Calu3 (cell line): ENCODE measurements around the gene ATG9B. TPM values are rescaled to one million over a fixed set of nuclear protein-coding genes. Genes with fewer than 3 reads are reported as not detected.

Experiments used
- BruUV-seq: library from RNA; stranded (reverse); fragments of 400-500 nt; replicated peaks from 2 replicates; lab custom pipeline; 2021; lab: Mats Ljungman, UMichigan
- CTCF ChIA-PET: fragments of 300-600 bp; sonication (Branson Sonifier 250); formaldehyde crosslinking; loops from one replicate; lab custom pipeline; 2022; ENCODE audit warnings: antibody characterized with exemption; lab: Charles Lee
- DNase-seq: peaks from one replicate; pipeline ENCODE4 v3.0.0; 2022
- H3K27ac Mint-ChIP-seq: one replicate; pipeline ENCODE4 v1.8.0; 2022; ENCODE audit warnings: mixed read lengths; ENCODE audit not compliant: unreplicated experiment
- H3K27me3 Mint-ChIP-seq: one replicate; pipeline ENCODE4 v1.8.0; 2022; ENCODE audit warnings: mixed read lengths; ENCODE audit not compliant: unreplicated experiment
- H3K36me3 Mint-ChIP-seq: one replicate; pipeline ENCODE4 v1.8.0; 2022; ENCODE audit warnings: mild to moderate bottlenecking, moderate library complexity, mixed read lengths; ENCODE audit not compliant: insufficient read depth, unreplicated experiment
- H3K4me1 Mint-ChIP-seq: one replicate; pipeline ENCODE4 v1.8.0; 2022; ENCODE audit warnings: mild to moderate bottlenecking, low read depth, mixed read lengths; ENCODE audit not compliant: unreplicated experiment
- H3K4me3 Mint-ChIP-seq: one replicate; pipeline ENCODE4 v1.8.0; 2022; ENCODE audit warnings: mild to moderate bottlenecking, low read depth, moderate library complexity, mixed read lengths; ENCODE audit not compliant: unreplicated experiment
- H3K9me3 Mint-ChIP-seq: one replicate; pipeline ENCODE4 v1.8.0; 2022; ENCODE audit warnings: low read depth, mixed read lengths; ENCODE audit not compliant: unreplicated experiment
- intact Hi-C: fragments of 100-400 bp; cut with micrococcal nuclease; formaldehyde crosslinking; loops from one replicate; pipeline ENCODE4 v1.10.0; 2022; ENCODE audit not compliant: unreplicated experiment
- total RNA-seq: library from RNA; stranded (reverse); gene quantifications from 2 replicates; pipeline ENCODE4 v1.2.3, GENCODE V29; 2022
- TF ChIP-seq, protein P1 (sequence below): fragments of 200-600 bp; IDR thresholded peaks from one replicate; pipeline ENCODE4 v1.8.0; 2022; ENCODE audit warnings: antibody characterized with exemption; ENCODE audit not compliant: unreplicated experiment

Gene ATG9B
- total RNA-seq, 1 experiment from 2014 or later = 7.9 TPM

GRCh38 chr7:151053096-151053495 lies 28.8 kb upstream of the ATG9B start:
- Mint-ChIP-seq H3K27ac (no peak overlapping the region), H3K9me3 (no peaks in the 10 kb centered on the region)
- no TSS peak for BruUV-seq

DNA sequence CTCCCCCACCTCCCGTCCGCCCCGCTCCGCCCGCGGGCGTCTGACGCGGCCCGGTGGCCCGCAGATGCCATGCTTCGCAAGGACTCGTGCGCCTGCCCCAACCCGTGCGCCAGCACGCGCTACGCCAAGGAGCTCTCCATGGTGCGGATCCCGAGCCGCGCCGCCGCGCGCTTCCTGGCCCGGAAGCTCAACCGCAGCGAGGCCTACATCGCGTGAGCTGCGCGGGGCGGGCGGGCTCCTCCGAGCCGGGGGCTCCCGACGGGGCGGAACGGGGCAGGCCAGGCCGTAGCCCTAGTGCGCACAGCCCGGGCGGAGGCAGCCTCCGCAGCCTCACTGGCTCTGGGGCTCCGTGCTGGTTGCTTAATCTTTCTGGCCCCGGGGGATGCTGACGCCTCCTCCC lies 26.8 kb upstream of the ATG9B start:
- no peaks in the 10 kb centered on the region for H3K4me1 Mint-ChIP-seq
- intact Hi-C loops = no loop called here
- H3K36me3 Mint-ChIP-seq = peaks cover 4% of the 10 kb centered on the region
- H3K4me3 Mint-ChIP-seq = no peak overlapping the region
- no peaks in the 10 kb centered on the region for H3K27me3 Mint-ChIP-seq
- no peak for DNase-seq
- H3K9me3 Mint-ChIP-seq = no peaks in the 10 kb centered on the region
- CTCF ChIA-PET = interaction anchor here (1.3 kb wide), 1 partner anchor 8 kb away, joined by 3 read pairs; the partner anchor contains the start of gene SLC4A2
- TF ChIP-seq, protein P1, sequence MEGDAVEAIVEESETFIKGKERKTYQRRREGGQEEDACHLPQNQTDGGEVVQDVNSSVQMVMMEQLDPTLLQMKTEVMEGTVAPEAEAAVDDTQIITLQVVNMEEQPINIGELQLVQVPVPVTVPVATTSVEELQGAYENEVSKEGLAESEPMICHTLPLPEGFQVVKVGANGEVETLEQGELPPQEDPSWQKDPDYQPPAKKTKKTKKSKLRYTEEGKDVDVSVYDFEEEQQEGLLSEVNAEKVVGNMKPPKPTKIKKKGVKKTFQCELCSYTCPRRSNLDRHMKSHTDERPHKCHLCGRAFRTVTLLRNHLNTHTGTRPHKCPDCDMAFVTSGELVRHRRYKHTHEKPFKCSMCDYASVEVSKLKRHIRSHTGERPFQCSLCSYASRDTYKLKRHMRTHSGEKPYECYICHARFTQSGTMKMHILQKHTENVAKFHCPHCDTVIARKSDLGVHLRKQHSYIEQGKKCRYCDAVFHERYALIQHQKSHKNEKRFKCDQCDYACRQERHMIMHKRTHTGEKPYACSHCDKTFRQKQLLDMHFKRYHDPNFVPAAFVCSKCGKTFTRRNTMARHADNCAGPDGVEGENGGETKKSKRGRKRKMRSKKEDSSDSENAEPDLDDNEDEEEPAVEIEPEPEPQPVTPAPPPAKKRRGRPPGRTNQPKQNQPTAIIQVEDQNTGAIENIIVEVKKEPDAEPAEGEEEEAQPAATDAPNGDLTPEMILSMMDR = no peak
- no peak overlapping the region for H3K27ac Mint-ChIP-seq
- BruUV-seq = no TSS peak

More at GRCh38 chr7:151053096-151053495, 28.8 kb upstream of the ATG9B start:
- DNase-seq = no peak
- intact Hi-C loops = no loop called here
- CTCF ChIA-PET = interaction anchor here (0.6 kb wide), 1 partner anchor 42 kb away, joined by 3 read pairs; no protein-coding TSS in a partner anchor
- H3K27me3 Mint-ChIP-seq = no peaks in the 10 kb centered on the region
- H3K4me3 Mint-ChIP-seq = no peak overlapping the region
- TF ChIP-seq, protein P1 = no peak
- H3K4me1 Mint-ChIP-seq = peaks cover 9% of the 10 kb centered on the region
- peaks cover 19% of the 10 kb centered on the region for H3K36me3 Mint-ChIP-seq

- intact Hi-C loops = no loop called here
- BruUV-seq = no TSS peak
- TF ChIP-seq, protein P1 = no peak
- H3K36me3 Mint-ChIP-seq = peaks cover 7% of the 10 kb centered on the region
- no peak for DNase-seq
- H3K4me3 Mint-ChIP-seq = no peak overlapping the region
- CTCF ChIA-PET = interaction anchor here (0.7 kb wide), 1 partner anchor 53 kb away, joined by 5 read pairs; no protein-coding TSS in a partner anchor
- no peaks in the 10 kb centered on the region for H3K4me1 Mint-ChIP-seq
- H3K9me3 Mint-ChIP-seq = no peaks in the 10 kb centered on the region
- no peak overlapping the region for H3K27ac Mint-ChIP-seq
- H3K27me3 Mint-ChIP-seq = no peaks in the 10 kb centered on the region
These were observed 24.7 kb upstream of the ATG9B start for GRCh38 chr7:151048911-151049463.

DNA sequence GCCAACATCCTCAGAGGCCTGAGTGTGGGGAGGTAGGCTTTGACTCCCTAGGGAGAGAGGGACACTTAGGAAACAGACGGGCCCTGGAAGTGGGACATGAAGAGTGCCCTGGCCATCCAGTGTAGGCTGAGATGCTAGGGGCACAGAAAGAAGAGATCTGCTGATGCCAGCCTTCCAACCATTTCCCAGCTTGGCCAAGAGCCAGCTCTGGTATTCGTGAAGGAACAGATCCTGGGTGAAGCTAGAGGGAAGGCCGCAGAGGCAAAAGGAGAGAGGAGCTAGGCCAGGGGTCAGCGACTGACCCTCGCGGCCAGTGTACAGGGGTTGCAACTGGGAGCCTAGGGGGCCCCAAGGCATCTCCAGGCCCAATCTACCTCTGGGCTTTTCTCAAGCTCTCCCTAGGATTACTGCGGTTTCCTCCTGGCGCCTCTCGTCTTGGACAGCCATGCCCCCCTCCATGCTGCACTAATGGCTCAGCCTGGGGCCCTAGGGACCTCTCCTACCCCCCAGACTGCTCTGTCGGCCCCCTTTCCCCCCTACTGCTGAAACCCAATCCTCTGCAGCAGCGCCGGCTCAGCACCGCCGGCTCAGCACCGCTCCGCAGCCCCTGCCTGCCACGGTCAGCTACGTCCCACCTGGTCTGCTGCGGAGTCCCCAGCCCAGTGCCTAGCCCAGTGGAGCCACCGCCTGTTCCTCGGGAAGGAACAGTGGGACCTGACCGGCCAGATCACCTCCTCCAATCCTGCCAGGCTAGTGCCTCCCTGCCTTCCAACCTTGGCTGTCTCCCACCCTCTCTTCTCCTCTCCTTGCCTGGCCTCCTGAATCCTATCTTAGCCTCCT lies 23.9 kb upstream of the ATG9B start, which contains the start of gene ASIC3:
ASIC3 (plus strand) TSS at position 556 of the 840 bp plus-strand sequence. CDS start 355 bp downstream, outside the sequence.
- BruUV-seq = no TSS peak
- CTCF ChIA-PET = interaction anchor here (0.7 kb wide), 1 partner anchor 52 kb away, joined by 5 read pairs; no protein-coding TSS in a partner anchor
- peaks cover 5% of the 10 kb centered on the region for H3K36me3 Mint-ChIP-seq

More for the DNA sequence above, 23.9 kb upstream of the ATG9B start, which contains the start of gene ASIC3:
- Mint-ChIP-seq H3K27ac (no peak within 1 kb of the TSS), H3K4me1 (no peaks in the 10 kb centered on the region), H3K9me3 (no peaks in the 10 kb centered on the region), H3K4me3 (no peak within 1 kb of the TSS), H3K27me3 (no peaks in the 10 kb centered on the region)
- TF ChIP-seq, protein P1 = no peak
- no peak for DNase-seq
- intact Hi-C loops = no loop called here
